ENCODE data around the gene SDF2.
A peak's percentile ranks its signal among the peaks of the same experiment; 100 is the strongest.
"Not testable (repeated sequence)": the region's sequence is repeated elsewhere in the genome, so short reads cannot be mapped to it uniquely, and the experiment has no call there.

Gene SDF2

GRCh38 chr17:28620010-28620409 lies 41.7 kb downstream of the SDF2 start:
- H3K9me3 Mint-ChIP-seq = no peaks in the 10 kb centered on the region
- H3K4me3 Mint-ChIP-seq = no peak overlapping the region
- no peaks in the 10 kb centered on the region for H3K27me3 Mint-ChIP-seq
- H3K36me3 Mint-ChIP-seq = peaks cover 20% of the 10 kb centered on the region
- no peak overlapping the region for H3K27ac Mint-ChIP-seq
- no peaks in the 10 kb centered on the region for H3K4me1 Mint-ChIP-seq

- Mint-ChIP-seq H3K9me3 (no peaks in the 10 kb centered on the region), H3K4me3 (no peak overlapping the region), H3K36me3 (peaks cover 21% of the 10 kb centered on the region), H3K27me3 (no peaks in the 10 kb centered on the region), H3K4me1 (peaks cover 7% of the 10 kb centered on the region), H3K27ac (no peak overlapping the region)
Measured at GRCh38 chr17:28618464-28618863, 43.2 kb downstream of the SDF2 start.

DNA sequence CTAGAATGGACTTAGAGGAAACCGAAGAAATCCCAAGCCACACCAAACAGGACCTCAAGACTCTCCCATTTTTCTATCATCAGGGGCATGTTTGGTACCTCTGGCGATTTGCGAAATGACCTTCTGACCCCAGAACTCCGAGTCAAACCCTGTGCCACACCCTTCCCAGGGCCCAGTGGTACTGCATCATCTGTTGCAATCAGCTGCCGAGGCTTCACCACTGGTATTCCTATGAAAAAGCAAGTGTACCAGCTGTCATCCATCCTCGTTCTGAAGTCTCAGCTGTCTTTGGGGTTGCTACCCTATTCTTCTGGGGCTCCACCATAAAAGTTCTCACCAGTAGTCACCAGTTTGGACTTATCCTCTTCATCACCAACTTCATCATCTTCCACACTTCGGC lies 45.4 kb downstream of the SDF2 start:
- Mint-ChIP-seq H3K27ac (no peak overlapping the region), H3K9me3 (no peaks in the 10 kb centered on the region), H3K4me1 (peaks cover 14% of the 10 kb centered on the region), H3K36me3 (peaks cover 14% of the 10 kb centered on the region), H3K27me3 (no peaks in the 10 kb centered on the region), H3K4me3 (no peak overlapping the region)

DNA sequence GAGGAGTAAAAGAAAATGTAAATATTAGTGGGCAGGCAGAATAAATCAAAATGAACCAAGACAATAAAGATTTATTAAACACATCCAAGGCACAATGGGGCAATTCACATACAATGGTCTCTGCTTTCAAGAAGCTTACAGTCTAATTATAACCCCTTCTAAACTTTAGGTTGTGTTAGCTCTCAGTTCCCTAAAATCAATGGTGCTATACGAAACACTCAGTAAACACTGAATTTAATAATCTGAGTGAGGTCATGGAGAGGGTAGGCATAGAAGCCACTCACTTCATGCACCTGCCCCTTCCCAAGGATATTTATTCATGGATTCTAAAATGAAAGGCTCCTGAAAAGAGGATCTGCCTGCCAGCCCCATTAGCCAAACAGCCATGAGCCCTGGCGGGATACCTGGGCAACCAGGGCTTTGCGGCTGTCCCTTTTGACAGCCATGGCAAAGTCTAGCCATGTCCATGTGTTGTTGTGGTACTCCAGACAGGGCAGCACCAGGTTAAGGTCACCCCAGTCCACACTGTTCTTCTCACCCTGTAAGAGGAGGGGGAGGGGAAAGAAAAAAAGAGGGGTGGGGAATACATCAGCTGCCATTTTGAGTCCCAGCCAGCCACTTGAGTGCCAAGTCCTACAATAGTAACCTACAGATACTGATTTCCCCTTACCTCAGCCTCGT lies 46.3 kb downstream of the SDF2 start:
- Mint-ChIP-seq H3K9me3 (no peaks in the 10 kb centered on the region), H3K27ac (no peak overlapping the region), H3K36me3 (peaks cover 12% of the 10 kb centered on the region), H3K4me1 (peaks cover 14% of the 10 kb centered on the region), H3K4me3 (no peak overlapping the region), H3K27me3 (no peaks in the 10 kb centered on the region)

GRCh38 chr17:28613931-28614381 lies 47.8 kb downstream of the SDF2 start, which contains the start of gene RSKR:
TSS of gene RSKR (minus strand) at chr17:28614185. CDS start at chr17:28614161, 24 bp downstream.
- Mint-ChIP-seq H3K4me3 (no peak within 1 kb of the TSS), H3K4me1 (peaks cover 14% of the 10 kb centered on the region), H3K9me3 (no peaks in the 10 kb centered on the region), H3K36me3 (peaks cover 7% of the 10 kb centered on the region), H3K27ac (no peak within 1 kb of the TSS), H3K27me3 (no peaks in the 10 kb centered on the region)

DNA sequence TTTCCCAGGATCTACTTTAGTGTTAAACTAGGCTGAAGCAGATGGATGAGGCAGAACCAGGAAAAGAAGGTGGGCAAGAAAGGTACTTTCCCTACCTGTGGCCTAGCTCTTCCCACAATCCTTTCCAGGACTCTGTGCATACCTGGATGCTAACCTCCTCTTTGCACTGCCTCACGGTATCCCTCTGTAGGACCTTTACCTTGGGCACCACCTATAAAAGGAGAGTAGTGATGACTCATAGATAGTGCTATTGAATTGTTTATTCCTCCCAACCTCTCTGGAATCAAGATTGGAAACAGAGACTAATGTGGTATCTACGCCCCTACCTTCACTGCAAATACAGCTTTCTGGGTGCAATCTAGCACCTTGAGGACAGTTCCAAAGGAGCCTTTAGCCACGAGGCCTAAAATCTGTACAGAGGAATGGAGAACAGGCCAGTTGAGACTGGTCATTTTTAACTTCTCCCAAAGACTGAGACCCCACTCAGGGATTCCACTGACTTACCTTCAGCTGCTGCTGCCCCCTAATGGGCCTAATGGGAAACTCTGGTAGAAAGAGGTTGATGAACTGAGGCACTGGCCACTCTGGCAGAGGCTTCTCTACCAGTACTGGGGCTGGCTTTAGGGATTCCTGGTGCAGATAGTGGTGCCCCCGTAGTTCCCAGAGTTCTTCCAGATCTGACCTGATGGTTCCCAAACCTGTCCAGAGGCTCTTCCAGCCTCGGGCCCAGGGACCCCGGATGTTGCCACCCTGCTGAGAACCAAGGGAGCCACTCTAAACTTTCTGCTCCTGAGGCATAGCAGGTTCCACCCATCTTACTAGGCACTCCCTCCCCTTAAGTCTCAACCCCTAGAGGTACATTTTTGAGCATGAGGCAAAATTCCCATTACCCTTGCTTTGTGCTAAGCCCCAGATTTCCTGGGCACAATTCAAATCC lies 48.5 kb downstream of the SDF2 start:
- Mint-ChIP-seq H3K4me3 (no peak overlapping the region), H3K4me1 (peaks cover 14% of the 10 kb centered on the region), H3K27me3 (no peaks in the 10 kb centered on the region), H3K9me3 (no peaks in the 10 kb centered on the region), H3K36me3 (peaks cover 7% of the 10 kb centered on the region), H3K27ac (no peak overlapping the region)

DNA sequence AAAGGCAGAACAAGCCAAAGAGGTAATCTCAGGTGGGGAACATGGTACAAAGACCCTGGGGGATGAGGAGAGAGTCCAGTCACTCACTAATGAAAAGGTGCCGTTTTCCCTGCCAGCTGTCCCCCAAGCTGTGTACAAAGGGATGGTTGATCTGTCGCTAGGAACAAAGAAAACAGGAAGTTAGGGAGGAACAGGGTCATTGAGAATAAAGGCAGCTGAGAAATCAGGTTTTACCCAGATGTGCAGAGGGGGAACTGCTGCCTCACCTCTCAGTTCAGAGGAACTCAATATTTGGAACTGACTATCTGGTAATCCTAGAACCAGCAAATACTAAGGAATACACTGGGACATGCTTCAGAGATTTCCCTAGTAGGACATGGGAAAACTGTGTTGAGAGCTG lies 49.2 kb downstream of the SDF2 start:
- Mint-ChIP-seq H3K4me1 (peaks cover 14% of the 10 kb centered on the region), H3K4me3 (no peak overlapping the region), H3K27me3 (no peaks in the 10 kb centered on the region), H3K36me3 (peaks cover 7% of the 10 kb centered on the region), H3K27ac (no peak overlapping the region), H3K9me3 (no peaks in the 10 kb centered on the region)

DNA sequence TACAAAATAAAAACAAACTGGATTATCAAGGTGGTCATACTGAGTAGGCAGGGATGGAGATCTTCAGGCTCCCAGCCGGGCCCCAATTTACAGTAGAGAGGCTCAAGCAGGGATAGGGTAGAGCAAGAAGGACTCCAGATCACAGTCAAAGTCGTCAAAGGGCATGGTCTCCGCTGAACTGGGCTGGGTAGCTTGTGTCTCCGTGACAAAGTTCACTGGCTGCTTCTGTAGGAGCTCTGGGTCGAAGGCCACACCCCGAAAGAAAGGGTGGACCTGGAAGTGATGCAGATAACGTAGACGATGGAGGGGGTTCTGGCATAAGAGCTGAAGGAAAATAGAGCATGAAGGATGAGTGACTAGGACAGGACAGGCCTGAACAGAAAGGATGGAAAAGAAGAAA lies 51.3 kb downstream of the SDF2 start:
- peak overlapping the region; percentile 48 for H3K27ac Mint-ChIP-seq
- no peaks in the 10 kb centered on the region for H3K9me3 Mint-ChIP-seq
- H3K4me3 Mint-ChIP-seq = no peak overlapping the region
- H3K27me3 Mint-ChIP-seq = no peaks in the 10 kb centered on the region
- H3K36me3 Mint-ChIP-seq = peaks cover 3% of the 10 kb centered on the region
- peaks cover 14% of the 10 kb centered on the region for H3K4me1 Mint-ChIP-seq

GRCh38 chr17:28604031-28604430 lies 57.7 kb downstream of the SDF2 start:
- not testable (repeated sequence) for H3K36me3 Mint-ChIP-seq, H3K4me3 Mint-ChIP-seq, H3K27ac Mint-ChIP-seq, H3K4me1 Mint-ChIP-seq, H3K27me3 Mint-ChIP-seq, H3K9me3 Mint-ChIP-seq

- H3K27me3 Mint-ChIP-seq = no peaks in the 10 kb centered on the region
Measured at GRCh38 chr17:28599311-28600184, 62.2 kb downstream of the SDF2 start.

DNA sequence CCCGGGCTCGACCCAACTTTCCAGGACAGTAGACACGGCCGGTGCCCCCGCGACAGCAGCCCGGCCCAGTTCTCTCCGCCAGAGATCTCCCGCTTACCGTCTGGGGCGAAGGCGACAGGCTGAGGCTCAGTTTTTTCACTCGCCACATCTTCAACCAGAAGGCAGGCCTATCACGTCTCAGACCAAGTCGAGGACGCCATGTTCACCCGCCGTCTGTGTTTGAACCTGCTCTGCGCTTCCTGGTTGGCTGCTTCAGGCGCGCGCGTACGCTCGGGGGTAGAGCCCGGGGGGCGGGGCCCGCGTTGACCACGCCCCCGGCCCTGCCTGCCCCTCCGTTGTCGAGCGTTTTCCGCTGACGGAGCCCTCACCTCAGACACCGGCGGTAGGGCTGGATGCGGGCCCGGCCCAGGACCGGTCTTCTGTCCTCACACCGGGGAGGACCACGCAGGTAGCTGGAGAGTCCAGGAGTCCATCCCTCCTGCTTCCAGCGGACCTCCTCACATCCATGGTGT lies 62.9 kb downstream of the SDF2 start, which contains the start of gene SPAG5:
TSS of gene SPAG5 (minus strand) at position 227 of the 512 bp plus-strand sequence. CDS start at position 148, 79 bp downstream.
- Mint-ChIP-seq H3K4me3 (peak within 1 kb of the TSS; percentile 93), H3K27me3 (no peaks in the 10 kb centered on the region), H3K9me3 (no peaks in the 10 kb centered on the region), H3K4me1 (peaks cover 22% of the 10 kb centered on the region), H3K36me3 (no peaks in the 10 kb centered on the region), H3K27ac (peak within 1 kb of the TSS; percentile 94)

More at GRCh38 chr17:28599311-28600184, 62.2 kb downstream of the SDF2 start:
- peak overlapping the region; percentile 93 for H3K4me3 Mint-ChIP-seq
- H3K9me3 Mint-ChIP-seq = no peaks in the 10 kb centered on the region
- H3K27ac Mint-ChIP-seq = peak overlapping the region; percentile 94
- H3K4me1 Mint-ChIP-seq = peaks cover 22% of the 10 kb centered on the region
- no peaks in the 10 kb centered on the region for H3K36me3 Mint-ChIP-seq

GRCh38 chr17:28598389-28598788 lies 63.3 kb downstream of the SDF2 start:
- Mint-ChIP-seq H3K27me3 (no peaks in the 10 kb centered on the region), H3K4me1 (peaks cover 22% of the 10 kb centered on the region), H3K9me3 (no peaks in the 10 kb centered on the region), H3K4me3 (peak overlapping the region; percentile 93), H3K36me3 (no peaks in the 10 kb centered on the region), H3K27ac (peak overlapping the region; percentile 94)
